GM12865 (cell line): ENCODE measurements around the gene GPC6.

ENCODE experiments used
- DNase-seq: peaks from one replicate; pipeline ENCODE4 v3.0.0; 2010; ENCODE audit warnings: low read depth
- H3K4me3 ChIP-seq: 2 replicates; pipeline ENCODE4 v1.5.1; 2011; ENCODE audit warnings: mild to moderate bottlenecking, low read depth, low read length, control low read depth
- TF ChIP-seq, protein P1 (sequence below): IDR thresholded peaks from 2 replicates; pipeline ENCODE4 v1.5.1; 2011; ENCODE audit warnings: low read length, control low read depth, low read depth, inconsistent platforms; ENCODE audit not compliant: insufficient read depth; ENCODE audit errors: missing control alignments

The GPC6 gene

GRCh38 chr13:93775507-93776108, 549.0 kb downstream of the GPC6 start:
- TF ChIP-seq, protein P1, sequence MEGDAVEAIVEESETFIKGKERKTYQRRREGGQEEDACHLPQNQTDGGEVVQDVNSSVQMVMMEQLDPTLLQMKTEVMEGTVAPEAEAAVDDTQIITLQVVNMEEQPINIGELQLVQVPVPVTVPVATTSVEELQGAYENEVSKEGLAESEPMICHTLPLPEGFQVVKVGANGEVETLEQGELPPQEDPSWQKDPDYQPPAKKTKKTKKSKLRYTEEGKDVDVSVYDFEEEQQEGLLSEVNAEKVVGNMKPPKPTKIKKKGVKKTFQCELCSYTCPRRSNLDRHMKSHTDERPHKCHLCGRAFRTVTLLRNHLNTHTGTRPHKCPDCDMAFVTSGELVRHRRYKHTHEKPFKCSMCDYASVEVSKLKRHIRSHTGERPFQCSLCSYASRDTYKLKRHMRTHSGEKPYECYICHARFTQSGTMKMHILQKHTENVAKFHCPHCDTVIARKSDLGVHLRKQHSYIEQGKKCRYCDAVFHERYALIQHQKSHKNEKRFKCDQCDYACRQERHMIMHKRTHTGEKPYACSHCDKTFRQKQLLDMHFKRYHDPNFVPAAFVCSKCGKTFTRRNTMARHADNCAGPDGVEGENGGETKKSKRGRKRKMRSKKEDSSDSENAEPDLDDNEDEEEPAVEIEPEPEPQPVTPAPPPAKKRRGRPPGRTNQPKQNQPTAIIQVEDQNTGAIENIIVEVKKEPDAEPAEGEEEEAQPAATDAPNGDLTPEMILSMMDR, result no peak
- no peak for DNase-seq
- no peak overlapping the region for H3K4me3 ChIP-seq

GRCh38 chr13:93776936-93777335, 550.3 kb downstream of the GPC6 start:
- DNase-seq, result no peak
- H3K4me3 ChIP-seq, result no peak overlapping the region
- TF ChIP-seq, protein P1, result no peak

DNA sequence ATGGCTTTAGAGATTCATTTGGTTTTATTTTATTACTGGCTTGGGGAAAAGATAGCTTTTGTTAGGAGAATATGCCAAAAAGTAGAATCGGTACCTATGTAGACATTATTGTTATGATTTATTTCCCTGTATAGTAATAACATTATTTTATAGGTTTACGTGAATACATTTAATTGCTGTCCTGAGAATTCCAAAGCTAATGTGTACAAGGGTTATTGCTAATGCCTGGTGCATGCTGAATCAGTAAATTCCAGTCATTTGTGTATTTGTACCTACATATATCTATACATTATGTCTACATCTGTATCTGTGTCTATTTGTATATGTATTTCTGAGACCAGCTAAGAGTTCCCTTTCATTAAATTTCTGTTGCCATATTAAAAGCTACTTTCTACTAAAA, 550.9 kb downstream of the GPC6 start:
- no peak for DNase-seq
- no peak overlapping the region for H3K4me3 ChIP-seq
- TF ChIP-seq, protein P1, result no peak

DNA sequence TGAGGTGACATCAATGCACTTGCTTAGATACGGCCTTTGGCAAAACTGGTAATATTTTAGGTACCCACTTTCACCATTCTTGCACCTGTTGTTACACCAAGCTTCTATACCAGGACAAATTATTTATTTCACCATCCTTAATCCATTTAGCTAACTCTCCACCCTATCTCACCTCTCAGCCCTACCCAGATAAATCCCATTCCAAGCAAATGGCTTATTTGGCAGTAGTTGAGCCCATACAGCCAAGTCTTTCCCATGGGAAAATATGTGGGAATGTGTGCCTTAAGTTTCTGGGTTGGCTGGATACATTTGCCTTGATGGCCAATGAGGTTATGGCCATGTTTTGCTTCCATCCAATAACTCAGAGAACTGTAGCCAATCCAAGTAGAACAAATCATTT, 551.9 kb downstream of the GPC6 start:
- TF ChIP-seq, protein P1, result no peak
- no peak for DNase-seq
- no peak overlapping the region for H3K4me3 ChIP-seq

DNA sequence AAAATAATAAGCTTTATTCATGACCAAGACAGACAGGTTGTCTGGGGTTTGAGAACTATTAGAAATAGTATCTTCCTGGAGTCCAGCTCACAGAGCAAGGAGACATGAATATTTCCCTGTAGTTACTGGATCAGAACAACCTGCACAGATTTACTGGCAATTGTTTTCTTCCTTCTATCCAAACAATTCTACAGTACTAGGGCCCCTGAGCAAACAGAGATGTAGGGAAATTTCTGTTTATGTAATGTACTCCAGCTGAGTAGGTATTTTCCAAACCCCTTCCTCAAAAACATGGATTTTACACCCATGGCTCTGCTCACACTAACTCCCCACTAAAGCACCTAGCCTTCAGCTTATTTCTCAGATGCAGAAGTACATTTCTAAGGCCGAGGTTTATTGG, 557.6 kb downstream of the GPC6 start:
- TF ChIP-seq, protein P1, result no peak
- H3K4me3 ChIP-seq, result no peak overlapping the region
- no peak for DNase-seq

DNA sequence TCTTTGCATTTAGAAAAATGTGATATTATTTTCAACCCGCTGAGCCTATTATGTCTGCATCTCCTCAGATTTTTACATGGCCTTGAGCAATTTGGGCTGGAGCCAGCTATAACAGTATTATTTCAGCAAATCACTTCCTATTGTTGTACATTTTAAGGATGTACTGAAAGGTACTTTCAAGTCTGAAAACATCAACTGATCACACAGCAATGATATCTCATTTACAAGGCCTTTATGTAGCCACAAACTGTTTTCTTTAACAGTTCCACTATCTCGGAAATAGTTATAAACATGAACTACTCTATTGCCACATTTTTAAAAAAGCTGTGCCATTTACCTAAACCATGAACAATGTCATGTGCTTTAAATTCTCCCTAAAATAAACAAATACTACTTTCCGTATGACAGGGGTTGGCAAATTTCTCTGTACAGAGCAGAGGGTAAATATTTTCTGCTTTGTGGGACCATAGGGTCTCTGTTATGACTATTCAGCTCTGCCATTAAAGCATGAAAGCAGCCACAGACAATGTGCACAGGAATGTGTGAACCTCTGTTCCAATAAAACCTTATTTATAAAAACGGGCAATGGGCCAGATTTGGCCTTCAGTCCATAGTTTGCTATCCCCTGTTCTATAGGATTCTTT, 560.4 kb downstream of the GPC6 start:
- TF ChIP-seq, protein P1, result no peak

DNA sequence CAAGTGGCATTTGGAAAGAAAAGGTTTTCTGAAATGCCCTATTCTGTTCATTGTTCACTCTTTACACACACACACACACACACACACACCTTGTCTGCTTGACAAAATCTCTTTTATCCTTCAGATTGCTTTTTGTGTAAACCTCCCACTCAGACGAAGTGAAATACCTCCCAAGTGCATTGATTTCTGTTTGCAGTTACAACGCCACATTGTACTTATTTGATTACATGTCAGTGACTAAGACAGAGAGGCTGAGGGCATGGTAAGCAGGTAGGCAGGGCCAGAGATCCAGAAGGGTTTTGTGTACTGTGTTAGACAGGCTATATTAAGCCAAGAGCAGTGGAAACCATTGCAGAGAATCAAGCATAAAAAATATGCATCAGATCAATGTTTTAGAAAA, 561.8 kb downstream of the GPC6 start:
- TF ChIP-seq, protein P1, result no peak
- no peak for DNase-seq
- H3K4me3 ChIP-seq, result no peak overlapping the region

More for the DNA sequence above, 560.4 kb downstream of the GPC6 start:
- DNase-seq, result no peak
- H3K4me3 ChIP-seq, result no peak overlapping the region
